Activated T-cell treated with anti-CD3 and anti-CD28 coated beads, Interleukin-2, amount 50 U/mL, for 1 hour (primary cell): ENCODE data around the gene SPECC1L.
"Not testable (repeated sequence)": the region's sequence is repeated elsewhere in the genome, so short reads cannot be mapped to it uniquely, and the experiment has no call there.

Source experiments
- DNase-seq: peaks from one replicate; pipeline ENCODE4 v3.0.0-alpha.2; 2020

The SPECC1L gene

DNA sequence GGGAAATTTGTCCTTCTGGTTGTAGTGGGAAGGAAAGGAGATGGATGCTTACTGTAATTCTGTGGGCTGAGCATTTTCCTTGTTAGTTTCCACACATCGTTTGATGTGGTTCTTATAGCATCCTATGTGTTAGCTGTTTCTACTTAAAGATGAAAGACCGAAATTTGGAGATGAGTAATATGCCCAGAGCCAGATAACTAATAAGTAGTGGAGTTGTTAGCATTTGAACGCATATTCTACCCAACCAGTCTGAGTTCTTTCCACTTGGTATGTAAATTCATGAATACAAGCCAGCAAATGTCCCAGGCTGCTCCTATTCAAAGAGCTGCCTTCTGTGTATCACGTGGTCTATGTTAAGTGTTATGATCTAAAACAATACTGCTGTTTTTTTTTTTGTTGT is 14.6 kb downstream of the SPECC1L start:
- no peak for DNase-seq

DNA sequence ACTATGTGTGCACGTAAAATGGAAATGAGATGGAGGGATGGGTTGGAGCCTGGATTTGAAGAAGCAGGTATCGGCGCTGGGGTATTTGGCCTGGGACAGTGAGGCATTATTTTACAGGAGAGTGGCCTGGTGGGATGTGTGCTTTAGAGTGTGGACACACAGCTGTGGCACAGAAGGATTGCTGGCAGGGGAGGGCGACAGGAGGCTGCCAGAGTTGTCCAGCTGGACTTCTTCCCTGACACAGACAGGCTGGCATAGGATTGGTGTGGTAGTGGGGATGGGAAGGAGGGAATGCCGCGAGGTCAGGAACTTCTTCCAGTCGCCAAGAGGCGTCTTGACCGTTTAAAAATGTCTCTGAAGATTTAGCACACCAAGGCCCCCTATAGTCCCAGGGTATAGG is 16.6 kb downstream of the SPECC1L start:
- not testable (repeated sequence) for DNase-seq

DNA sequence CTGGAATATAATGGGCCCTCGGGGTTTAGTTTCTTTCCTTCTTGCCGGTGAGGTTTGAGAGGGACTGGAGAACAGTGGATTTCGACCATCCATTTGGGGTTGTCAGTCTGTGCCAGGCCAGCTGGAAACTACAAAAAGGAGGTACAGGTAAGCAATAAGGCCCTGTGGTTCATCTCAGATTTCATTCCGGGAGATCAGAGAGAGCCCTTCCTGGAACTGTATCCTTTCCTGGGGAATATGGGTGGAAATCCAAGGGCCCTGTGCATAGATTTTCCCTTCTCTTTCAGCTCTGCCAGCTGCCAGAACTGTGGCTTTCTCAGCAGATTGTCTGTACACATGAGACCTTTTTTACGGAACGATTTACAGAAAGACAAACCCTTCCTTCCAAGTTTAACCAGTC is 17.2 kb downstream of the SPECC1L start:
- not testable (repeated sequence) for DNase-seq

DNA sequence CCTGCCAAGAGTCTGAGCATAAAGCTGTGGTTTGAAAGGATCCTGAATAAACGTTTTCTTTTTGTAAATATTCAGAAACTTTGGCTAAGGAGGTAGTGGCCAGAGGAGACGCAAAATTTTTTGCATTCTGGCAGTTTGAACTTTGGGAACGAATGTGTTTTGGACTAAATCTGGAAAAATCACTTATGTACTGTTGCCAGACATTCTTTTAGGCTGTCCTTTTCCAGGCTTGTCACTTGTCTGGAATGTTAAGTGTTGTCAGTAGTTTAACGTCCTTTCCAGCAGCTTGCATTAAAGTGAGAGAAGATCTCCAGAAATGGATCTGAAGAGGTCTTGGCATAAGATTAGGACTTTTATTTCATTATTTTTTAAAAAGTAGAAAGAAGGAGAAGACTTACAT is 18.5 kb downstream of the SPECC1L start:
- no peak for DNase-seq

DNA sequence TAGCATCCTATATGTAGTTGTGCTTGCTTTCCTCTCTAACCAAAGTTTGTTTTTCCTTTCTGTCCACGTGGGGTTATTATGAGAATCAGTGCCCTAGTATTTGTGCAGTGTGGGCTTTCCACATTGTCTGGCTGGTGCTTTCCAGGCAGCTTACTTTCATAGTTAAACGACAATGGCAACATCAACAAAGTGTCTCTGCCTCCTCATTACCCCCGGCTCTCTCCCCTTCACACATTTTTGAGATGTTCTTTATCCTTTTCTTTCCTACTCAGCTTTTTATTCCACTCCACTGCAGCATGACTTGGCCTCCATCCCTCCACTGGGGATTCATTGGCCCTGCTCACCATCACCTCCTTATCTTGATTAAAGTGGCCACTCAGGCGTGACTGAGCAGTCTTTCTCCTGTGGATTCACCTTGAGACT is 19.1 kb downstream of the SPECC1L start:
- DNase-seq, result no peak

DNA sequence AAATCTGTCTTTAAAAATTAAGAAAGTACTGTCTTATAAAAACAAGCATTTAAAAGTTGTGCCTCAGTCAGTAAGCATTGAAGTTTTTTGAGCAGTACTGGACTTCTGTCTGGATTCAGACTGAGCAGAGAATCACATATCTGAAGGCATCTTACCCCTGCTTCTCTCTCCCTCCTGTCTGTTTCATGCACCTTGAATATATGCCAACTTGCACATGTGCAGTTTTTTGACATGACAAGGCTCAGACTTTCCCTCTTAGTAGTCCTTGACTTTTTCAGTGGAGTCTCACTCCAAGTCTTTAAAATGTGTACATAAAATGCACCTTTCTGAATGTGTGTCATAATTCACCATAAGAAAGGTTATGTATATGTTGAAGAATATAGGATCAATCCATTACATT is 19.8 kb downstream of the SPECC1L start:
- DNase-seq, result no peak

DNA sequence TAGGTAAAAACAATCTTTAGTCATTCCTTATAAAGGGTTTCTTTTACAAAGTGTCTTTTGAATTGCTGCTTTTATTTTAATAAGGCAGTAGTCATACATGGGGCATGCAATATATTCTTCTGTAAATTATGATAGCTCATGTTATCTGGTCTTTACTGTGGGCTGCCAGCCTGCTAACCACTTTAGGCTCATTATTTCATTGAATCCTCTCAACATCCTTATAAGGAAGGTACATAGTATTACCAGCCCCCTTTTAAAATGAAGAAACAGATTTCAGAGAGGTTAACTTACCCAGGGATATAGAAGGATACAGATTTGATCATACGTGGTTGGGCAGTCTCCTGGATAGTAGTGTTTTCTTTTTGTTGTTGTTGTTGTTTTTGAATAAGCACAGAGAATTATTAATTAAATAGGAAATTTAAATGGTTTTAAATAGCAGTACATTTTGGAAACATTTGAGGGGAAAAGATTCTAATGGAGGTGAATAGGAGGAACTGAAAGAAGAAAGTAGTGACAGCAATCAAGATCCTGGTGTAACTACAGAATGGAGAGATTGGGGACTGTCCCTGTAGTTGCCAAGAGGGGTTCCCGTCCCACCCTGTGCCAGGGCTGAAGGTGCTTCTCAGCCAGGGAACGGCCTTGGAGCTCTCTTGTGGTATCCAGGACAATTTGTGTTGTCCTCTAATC is 21.0 kb downstream of the SPECC1L start:
- DNase-seq, result no peak

DNA sequence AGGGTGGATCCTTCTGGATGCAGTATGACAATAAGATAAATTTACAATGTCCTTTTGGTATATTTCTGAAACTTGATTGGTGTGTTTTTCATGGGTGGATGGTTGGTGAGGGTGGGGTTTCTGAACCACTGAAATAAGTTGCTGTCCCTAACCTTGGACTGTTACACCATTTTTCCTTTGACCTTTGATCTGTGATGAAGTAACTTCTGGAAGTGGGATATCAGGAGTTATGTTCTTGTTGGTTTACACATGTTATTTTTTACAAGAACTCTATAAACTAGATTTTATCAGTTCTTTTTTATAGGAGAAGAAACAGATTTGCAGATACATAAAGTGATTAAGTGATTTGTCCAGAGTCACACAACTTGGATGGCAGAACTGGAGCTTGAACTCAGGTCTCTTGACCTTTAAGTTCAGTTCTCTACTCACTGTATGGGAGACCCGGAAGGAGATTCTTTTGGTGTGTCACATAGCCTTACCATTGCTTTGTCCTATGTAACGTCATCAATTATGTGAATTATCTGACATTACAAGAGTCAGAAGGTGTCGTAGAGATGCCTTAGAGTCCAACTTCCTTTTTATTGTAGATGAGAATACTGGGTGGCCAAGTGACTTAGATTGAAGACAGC is 21.7 kb downstream of the SPECC1L start:
- DNase-seq, result not testable (repeated sequence)

DNA sequence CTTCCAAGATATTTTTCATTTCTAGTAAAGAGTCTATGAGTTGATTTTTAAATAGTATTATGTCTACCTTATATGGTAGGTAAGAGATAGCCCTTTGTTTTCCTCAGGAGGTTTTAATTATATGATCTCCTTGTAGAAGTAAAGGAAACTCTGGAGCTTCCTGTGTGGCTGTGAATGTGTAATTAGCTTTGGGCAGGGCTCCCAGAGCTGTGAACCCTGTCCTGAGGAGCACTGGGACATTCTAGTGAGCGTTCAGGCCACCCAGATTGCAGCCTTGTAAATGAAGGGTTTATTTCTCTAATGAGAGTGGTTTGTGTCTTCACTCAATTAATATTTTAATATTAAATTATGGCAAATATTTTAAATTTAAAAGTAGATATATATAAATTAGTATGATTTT is 24.3 kb downstream of the SPECC1L start:
- not testable (repeated sequence) for DNase-seq

DNA sequence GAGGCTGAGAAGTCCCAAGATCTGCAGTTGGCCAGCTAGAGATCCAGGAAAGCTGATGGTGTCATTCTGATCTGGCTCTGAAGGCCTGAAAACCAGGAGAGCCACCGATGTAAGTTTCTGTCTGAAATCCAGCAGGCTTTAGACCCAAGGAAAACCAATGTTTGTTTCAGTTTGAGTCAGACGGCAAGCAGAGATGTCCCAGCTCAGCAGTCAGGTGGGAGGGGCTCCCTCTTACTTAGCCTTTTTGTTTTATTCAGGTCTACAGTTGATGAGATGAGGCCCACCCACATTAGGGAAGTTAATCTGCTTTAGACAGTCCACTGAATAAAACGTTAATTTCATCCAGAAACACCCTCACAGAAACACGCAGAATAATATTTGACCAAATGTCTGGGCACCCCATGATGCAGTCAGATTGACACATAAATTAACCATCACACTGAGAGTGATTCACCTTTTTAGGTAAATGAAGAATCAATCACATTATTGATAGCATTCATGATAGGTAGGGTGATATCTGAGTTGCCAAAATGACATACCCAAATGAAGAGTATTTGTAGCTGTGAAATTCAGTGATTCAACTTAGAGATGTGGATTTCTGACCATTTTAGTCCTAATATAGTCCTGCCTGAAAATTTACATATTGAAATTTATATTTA is 28.0 kb downstream of the SPECC1L start:
- DNase-seq, result not testable (repeated sequence)

DNA sequence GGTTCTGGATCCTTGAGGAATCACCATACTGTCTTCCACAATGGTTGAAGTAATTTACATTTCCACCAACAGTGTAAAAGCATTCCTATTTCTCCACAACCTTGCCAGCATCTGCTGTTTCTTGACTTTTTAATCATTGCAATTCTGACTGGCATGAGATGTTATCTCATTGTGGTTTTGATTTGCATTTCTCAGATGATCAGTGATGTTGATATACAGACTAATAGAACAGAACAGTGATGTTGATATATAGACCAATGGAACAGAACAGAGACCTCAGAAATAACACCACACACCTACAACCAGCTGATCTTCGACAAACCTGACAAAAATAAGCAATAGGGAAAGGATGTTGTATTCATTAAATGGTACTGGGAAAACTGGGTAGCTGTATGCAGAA is 29.9 kb downstream of the SPECC1L start:
- DNase-seq, result not testable (repeated sequence)

DNA sequence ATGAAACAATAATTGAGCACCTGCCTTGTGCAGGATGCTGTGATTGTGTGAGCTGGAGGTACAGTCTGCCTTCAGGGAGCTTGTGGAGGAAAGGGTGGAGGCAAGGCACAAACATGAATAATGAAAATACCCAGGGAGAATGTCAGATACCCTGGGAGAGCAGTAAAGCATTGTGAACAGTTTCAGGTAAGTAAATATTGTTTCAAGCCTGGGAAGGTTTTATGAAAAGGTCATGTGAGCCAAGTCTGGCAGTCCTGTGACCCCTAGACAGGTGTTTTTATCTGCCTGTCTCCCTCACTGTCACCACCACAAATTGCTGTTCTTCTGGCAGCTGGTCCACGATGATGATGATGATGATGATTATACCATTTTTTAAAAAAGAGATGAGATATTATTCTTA is 32.0 kb downstream of the SPECC1L start:
- DNase-seq, result no peak

DNA sequence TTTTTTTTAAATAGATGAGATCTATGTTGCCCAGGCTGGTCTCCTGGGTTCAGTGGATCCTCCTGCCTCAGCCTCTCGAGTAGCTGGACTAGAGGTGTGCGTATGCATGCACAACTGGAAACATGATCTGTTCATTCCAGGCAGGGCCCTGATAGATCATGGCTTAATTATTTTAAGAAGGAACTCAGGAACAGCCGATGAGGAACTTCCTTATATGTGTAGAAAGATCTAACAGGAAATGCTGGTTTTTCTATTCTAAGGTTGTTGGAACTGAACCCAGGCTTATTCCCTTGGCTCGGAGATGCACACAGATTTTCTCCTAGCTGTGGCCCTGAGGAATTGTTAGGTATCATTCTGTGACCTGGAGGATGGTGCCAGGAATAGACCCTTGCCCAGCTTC is 32.4 kb downstream of the SPECC1L start:
- DNase-seq, result no peak

DNA sequence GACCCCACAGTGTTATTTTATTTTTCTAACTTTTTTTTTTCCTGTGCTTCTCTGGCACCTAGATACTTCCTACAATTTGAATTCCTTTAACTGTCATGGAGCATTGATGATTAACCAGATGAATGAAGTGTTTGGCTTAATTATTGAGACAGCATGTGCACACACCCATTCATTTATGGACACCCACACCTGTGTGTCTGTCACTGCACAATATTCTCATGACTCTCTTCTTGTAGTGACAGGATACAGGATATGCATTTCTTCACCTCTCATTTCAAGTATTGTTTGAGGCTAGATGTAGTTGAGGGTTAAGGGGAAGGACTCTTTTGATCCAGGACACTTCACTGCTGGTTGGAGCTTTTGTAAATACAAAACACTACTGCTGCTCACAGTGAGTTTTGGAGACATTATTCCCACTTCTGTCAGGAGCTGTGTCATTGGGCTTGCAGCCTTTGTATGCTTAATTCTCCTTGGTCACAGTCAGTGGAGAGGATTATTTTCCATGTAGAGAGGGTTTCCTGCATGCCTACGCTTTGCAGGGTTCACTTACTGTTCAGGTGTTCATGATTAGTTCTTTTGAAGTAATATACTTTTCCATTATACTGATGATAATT is 33.5 kb downstream of the SPECC1L start:
- no peak for DNase-seq

DNA sequence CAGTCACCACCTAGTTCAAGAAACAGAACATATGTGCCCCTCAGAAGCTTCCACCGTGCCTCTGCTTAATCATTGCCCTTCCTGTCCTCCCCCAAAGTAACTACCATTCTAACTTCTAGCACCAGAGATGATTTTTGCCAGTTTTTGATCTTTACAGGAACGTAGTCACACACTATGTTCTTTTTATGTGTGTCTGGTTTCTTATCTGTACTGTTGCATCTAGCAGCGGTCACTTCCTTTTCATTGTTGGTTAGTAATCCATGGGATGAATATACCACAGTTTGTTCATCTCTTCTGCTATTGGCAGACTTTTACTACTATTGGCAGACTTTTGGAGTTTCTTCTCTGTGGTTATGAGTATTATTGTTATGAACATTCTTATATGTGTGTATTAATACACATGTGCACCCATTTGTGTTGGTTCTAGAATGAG is 34.6 kb downstream of the SPECC1L start:
- no peak for DNase-seq

DNA sequence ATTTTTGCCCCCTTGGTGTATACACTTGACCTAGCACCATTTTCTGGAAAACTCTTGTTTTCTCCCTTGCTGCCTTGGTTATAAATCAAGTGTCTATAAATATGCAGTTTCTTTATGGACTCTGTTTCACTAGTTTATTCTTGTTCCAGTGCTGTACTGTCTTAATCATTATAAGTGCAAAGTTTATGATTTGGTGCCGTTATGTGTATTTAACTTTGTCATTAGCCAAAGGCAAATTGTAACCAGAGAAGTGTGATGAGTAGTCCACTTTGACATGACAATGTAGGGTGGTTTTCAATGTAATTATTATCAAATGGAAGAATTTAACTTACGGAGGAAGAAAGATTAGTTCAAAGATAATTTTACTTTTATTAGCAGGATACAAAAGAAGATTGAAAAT is 40.3 kb downstream of the SPECC1L start:
- no peak for DNase-seq

DNA sequence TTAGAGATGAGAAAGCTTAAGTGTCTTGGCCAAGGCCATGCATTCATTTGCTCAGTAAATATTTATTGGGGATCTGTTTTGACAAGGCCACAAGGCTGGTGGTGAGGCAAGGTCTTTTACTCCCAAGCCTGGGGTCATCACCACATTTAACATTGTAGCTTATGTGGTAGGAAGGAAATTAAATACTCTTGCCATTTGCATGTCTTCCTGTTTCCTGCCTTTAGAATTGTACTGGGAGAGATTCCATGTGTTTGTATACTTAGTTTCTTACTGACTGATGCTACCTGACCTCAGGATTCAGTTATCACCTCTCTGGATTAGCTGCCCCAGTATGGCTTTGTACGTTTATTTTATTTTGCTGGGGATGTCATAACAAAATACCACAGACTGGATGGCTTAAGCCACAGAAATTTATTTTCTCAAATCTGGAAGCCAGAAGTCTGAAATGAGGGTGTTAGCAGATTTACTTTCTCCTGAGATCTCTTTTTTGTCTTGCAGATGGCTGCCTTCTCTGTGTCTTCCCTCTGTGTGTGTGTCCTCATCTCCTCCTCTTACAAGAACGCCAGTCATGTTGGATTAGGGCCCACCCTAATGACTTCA is 44.8 kb downstream of the SPECC1L start:
- no peak for DNase-seq

DNA sequence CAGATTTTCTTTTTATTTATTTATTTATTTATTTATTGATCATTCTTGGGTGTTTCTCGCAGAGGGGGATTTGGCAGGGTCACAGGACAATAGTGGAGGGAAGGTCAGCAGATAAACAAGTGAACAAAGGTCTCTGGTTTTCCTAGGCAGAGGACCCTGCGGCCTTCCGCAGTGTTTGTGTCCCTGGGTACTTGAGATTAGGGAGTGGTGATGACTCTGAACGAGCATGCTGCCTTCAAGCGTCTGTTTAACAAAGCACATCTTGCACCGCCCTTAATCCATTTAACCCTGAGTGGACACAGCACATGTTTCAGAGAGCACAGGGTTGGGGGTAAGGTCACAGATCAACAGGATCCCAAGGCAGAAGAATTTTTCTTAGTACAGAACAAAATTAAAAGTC is 45.6 kb downstream of the SPECC1L start:
- DNase-seq, result not testable (repeated sequence)

DNA sequence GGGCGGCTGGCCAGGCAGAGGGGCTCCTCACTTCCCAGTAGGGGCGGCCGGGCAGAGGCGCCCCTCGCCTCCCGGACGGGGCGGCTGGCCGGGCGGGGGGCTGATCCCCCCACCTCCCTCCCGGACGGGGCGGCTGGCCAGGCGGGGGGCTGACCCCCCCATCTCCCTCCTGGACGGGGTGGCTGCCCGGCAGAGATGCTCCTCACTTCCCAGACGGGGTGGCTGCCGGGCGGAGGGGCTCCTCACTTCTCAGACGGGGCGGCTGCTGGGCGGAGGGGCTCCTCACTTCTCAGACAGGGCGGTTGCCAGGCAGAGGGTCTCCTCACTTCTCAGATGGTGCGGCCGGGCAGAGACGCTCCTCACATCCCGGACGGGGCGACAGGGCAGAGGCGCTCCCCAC is 46.9 kb downstream of the SPECC1L start:
- not testable (repeated sequence) for DNase-seq

DNA sequence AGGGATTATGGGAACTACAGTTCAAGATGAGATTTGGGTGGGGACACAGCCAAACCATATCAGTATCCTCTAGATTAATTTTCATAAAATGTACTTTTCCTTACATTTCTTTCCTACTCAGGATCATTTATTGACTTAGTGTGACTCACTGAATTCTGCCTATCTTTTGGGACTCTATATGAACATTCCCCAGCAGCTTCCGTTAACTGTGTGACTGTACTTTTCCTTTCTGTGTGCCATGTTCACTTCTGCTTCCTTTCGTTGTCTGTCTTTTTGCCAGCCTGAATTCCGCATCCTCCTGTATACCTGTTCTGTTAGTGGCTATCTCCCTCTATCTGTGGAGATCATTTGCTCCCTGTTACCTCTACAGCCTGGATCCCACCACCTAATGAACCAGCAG is 48.8 kb downstream of the SPECC1L start:
- no peak for DNase-seq

DNA sequence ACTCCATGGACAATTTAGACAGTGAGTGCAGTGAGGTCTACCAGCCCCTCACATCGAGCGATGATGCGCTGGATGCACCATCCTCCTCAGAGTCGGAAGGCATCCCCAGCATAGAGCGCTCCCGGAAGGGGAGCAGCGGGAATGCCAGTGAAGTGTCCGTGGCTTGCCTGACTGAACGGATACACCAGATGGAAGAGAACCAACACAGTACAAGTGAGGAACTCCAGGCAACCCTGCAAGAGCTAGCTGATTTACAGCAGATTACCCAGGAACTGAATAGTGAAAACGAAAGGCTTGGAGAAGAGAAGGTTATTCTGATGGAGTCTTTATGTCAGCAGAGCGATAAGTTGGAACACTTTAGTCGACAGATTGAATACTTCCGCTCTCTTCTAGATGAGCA is 51.4 kb downstream of the SPECC1L start:
- DNase-seq, result no peak

DNA sequence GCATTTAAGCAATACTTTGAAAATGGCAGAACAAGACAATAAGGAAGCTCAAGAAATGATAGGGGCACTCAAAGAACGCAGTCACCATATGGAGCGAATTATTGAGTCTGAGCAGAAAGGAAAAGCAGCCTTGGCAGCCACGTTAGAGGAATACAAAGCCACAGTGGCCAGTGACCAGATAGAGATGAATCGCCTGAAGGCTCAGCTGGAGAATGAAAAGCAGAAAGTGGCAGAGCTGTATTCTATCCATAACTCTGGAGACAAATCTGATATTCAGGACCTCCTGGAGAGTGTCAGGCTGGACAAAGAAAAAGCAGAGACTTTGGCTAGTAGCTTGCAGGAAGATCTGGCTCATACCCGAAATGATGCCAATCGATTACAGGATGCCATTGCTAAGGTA is 51.9 kb downstream of the SPECC1L start:
- DNase-seq, result no peak

DNA sequence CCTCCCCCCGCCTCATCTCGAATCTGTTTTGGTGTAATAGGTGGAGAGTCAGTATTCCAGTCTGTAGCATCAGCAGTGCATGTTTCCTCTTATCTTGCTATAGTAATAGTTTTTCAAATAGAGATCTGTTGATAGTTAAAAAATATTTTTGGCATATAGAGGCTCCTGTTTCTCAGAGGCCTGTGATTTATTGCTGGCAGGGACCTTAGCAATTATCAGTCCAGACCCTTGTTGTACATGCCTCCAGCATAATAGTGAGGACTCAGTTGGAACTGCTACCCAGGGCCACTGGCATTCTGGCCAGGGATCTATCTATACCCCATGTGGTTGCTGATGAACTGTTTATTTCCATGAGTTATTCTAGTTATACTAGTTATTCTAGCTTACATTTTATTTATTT is 52.6 kb downstream of the SPECC1L start:
- no peak for DNase-seq
